GM19397 (cell line): Measurements from ENCODE around the gene SACM1L.

ENCODE experiments used
- ATAC-seq: cut with Tn5 transposase; IDR thresholded peaks from one replicate; pipeline ENCODE4 v1.9.1; 2021; ENCODE audit warnings: mild to moderate bottlenecking, moderate library complexity; ENCODE audit not compliant: unreplicated experiment

SACM1L gene

DNA sequence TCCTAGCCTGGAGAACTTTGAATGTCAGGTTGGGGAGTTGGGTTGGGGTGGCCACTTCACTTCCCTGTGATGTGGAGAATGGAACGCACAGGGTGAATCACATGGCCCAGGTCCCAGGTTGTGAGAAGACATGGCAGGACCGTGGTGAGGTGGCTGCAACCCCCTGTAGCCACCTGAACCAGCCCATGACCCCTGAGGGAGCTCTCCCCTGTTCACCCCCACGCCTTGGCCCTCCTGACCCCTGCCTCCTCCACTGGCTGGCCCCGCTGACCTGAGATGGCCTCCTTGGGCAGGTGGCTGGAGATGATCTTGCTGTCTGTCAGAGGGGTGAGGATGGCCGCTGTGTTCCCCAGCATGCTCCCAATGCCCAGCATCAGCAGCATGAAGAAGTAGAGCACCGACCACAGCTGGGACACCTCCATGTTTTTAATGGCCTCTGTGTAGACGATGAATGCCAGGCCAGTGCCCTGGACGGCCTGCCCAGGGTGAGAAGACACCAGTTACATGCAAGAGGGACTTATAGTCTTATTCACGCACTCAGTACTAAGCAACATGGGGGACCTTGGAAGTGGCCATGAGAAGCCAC lies 76.2 kb downstream of the SACM1L start:
- ATAC-seq: no peak

DNA sequence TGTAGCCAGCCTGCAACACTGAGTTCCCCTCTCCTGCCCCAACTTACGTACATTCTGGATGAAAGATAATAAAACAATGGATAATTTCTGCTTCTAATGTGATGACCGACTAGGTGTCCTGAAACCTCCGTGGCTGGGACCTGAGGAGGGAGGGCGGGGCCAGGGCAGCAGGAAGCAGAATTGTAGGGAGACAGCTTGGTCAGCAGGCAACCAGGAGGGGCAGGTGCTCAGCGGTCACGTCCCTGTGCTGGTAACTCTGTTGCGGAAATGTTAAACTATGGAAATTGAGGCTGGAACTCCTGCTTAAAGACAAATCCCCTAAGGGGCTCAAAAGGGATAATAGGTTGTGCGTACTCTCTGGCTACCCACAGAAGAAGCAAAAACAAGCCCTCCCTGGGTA lies 76.8 kb downstream of the SACM1L start:
- ATAC-seq: no peak

DNA sequence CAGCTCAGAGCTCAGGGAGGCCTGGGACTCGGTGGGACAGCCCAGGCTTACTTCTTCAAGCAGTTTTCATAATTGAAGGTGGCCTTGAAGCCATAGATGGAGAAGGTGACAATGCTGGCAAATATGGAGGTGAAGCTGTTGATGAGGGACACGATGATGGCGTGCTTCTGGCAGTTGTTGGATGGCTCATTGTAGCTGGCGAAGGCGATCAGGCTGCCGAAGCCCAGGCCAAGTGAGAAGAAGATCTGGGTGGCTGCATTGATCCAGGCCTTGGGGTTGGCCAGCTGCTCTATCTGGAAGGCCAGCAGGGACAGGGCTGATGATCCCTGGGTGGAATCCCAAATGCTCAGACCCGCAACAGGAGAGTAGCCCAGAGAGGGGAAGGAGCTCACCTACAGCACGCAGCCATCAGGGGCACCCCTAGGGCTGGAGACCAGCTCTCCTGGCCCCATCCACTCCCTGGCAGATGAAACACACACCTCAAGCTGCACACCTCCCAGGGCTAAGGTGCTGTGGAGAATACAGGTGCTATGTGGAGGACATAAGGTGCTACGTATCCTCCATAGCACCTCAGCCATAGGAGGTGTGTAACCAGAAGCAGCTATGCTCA lies 82.1 kb downstream of the SACM1L start:
- no peak for ATAC-seq

DNA sequence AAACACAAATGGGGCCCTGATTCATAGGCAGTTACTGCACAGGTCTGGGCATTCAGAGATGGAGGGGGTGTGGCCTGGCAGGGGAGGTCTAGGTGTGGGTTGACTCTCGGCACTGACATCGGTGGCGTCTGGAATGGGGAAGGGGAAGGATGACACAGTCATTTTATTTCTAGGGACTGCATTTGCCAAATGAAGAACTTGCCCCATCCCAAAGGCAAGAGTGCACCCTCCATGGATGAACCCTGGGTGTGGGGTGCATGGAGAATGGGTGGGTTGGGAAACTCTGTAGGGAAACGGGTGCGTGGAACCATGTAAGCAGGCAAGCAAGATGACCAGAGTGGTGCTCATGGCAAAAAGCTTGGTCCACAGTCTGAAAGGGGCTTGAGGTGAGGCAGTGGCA lies 82.6 kb downstream of the SACM1L start:
- ATAC-seq: no peak

DNA sequence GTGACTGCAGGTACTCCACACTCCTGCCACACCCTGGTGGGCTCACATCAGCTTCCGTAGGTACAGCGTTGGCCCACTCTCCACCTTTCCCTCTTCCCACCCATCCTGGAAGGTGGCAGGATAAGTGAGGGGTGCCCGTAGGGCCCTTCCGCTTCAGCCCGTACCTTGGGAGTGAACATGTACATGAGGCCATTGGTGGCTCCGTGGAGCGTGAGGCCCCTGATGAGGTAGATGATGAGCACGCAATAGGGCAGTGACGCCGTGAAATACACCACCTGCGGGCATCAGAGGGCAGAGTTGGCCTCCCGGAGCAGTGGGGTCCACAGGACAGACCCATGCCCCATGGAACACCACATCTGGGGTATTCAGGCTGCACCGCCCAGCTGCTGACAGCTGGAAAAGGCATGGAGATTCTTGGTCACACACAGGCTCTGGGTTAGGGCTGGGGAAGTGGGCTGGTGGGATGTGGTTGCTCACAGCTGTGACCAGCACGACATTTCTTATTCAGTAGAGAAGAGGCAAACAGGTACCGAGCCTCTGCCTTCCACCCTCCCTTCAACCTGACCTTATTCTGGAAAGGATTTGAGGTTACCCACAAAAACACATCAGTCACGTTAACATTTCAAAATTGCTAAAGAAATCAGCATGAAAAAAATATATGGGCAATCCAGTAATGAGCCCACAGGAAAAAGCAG lies 83.3 kb downstream of the SACM1L start:
- ATAC-seq: no peak

DNA sequence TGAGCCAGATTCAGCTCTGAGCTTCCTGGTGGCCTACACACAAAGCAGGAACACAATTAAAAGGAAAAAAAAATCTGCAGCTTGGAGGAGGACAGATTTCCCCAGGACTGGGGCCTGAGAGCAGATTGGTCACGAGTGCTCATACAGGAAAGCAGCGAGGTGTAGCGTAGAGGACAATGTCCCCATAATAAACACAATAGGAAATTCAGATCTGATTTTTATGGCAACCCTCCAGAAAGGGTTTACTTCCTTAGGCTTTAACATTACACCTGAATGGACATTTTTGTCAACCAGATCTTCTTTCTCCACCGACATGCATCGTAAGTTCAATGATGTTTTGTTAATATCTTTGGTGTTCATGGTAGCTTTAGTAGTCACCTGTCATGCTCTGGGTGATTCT lies 83.9 kb downstream of the SACM1L start:
- ATAC-seq: no peak

DNA sequence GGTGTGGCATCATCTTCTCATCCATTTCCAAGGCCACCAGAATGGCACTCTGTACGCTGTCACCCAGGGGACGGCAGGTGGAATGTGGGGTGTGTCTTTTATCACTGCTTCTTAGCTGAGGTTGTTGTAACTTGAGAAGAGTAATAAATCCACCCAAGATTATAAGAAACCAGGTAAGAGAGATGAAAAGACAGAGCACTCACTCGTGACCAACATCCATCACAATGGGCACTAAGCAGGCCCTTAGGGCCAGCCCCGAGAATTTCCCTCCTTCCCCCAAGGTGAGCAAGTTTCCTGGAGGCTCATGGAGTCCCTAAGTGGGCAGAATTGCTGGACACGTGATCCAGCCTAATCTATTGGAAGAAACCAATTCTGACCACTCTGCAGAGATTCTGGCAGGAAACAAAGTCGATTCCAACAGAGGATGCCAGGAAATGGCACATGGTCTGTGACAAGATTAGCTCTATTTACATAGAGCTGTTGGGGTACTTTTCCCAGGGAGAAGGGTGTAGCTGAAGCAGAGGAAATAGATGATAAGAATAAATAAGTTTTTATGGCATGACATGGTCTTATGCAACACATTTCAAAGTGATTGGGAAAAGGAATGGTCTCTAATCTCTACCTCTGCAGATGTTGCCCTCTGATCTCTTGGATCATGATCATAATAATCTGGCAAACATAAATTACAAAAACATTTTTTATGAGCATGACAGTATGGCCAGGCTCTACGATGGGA lies 84.7 kb downstream of the SACM1L start:
- ATAC-seq: no peak

DNA sequence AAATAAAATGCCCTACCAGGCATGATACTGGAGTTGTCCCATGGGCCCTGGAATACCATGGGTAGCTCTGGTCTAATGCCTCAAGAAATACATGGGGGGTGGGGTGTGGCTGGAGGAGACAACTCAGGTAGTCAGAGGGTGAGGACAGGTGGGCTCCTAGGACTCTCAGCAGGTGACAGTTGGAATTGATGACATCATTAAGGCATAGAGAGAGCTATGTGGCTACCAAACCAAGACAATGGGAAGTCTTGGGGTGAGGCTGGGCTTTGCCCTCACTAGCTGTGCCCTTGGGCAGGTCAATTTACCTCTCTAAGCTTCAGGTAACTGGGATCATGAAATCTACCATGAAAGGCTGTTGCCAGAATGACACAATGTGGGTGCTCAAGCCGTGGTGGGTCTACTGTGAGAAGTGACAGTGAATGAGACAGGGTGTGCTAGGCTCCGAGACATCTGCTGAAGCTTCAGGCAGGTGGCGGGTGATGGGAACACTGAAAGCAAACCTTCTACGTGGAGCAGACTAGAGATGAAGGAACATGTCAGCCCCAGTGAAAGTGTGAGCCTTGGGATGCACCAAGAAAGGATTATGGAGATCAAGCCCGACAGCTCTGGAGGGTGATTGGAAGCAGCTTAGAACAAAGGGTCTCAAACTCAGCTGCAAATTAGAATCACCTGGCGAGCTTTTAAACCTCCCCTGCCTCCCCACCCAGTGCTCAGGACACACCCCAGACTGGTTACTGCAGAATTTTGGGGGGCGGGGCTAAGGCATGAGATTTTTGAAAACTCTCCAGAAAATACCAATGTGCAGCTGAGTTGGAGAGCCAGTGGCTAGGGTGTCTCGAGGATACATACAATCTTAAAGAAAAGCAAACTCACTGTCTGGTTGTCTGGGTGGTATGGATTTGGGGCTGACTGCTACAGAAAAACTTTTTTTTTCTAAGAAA lies 85.7 kb downstream of the SACM1L start:
- no peak for ATAC-seq

DNA sequence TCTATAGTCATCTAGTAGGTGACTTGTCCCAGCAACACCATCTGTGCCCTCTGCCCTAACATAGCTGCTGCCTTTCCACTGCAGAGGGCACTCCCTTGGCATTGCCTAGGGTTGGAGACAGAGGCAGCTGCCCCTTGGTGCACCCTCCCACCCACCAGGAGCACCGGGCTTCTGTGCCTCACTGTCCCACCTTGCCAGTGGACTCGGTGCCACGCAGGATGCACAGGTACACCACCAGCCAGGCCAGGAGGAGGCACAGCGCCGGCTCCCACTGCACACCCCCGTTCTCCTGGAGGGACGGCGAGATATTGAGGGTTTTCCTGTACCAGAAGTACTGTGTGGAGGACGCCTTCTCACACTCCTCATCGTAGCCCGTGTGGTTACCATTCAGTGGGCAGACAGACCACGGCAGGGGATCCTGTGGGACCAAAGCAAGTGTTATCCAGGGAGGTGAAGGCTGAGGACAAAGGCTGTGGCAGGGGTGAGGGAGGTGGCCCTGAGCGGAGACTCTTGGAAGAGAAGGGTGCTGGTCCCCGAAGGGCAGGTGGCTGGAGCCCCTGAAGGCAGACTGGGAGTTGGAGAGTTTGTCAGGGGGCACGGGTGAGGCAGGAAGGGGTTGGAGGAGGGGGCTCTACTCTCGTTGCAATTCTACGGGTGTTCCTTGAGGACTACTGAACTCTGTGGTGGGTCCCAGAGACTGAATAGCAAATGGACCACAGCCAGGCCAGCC lies 86.5 kb downstream of the SACM1L start:
- no peak for ATAC-seq

DNA sequence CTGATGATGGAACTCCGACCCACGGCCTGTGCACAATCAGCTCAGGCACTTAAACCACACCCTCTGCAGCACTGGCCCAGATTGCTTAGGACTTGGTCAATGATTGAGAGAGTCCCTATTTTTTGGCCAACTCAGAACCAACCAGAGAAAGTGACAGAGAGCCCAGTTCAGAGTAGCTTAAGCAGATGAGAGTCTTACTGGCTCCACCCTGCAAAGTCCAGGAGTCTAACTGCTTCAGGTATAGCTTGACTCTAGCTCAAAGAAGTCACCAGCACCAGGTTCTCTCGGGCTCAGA lies 87.1 kb downstream of the SACM1L start:
- no peak for ATAC-seq

DNA sequence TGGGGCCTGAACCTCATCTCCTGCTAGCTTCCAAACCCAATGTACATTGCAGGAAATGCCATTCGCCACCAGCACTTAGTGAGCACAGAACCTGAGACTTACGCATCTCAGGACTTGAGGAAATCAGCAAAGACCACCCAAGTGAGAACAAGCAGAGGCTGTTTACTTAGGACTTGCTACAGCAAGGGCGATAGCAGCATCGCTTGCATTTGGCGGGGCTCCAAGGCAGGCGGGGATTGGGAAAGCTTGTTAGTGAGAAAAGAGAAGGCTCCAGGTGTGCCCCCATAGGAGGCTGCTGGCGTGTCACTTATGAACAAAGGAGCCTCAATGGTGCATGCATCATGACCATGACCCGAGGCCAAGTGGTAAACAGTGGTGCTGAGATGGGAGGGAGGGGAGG lies 87.4 kb downstream of the SACM1L start:
- ATAC-seq: no peak

DNA sequence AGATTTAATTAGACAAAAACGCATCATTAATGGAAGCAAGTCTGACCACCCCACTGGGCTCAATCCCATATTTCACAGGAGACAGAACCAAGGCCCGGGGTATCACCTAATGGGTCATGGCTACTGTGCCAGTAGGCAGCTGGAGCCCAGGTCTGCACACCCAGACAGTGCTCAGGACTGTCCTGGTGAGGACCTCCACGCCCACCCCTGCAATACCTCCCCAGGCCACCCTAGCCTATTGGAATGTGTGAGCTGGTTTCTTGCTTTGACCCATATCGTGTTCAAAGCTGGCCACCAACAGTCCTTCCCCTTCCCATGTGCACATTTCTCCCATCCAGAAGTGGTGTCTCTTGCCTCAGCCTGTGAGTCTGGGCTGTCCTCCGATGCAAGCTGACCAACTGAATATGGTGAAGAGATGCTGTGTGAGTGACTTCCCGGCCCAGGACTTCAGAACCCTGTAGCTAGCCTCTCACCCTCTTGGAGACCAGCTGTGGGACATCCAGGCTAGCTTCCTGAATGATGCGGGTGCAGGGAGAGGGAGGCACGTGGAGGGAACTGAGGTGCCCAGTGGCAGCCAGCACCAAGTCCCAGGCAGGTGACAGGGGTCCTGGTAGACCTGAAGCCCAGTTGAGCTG lies 88.0 kb downstream of the SACM1L start:
- no peak for ATAC-seq

DNA sequence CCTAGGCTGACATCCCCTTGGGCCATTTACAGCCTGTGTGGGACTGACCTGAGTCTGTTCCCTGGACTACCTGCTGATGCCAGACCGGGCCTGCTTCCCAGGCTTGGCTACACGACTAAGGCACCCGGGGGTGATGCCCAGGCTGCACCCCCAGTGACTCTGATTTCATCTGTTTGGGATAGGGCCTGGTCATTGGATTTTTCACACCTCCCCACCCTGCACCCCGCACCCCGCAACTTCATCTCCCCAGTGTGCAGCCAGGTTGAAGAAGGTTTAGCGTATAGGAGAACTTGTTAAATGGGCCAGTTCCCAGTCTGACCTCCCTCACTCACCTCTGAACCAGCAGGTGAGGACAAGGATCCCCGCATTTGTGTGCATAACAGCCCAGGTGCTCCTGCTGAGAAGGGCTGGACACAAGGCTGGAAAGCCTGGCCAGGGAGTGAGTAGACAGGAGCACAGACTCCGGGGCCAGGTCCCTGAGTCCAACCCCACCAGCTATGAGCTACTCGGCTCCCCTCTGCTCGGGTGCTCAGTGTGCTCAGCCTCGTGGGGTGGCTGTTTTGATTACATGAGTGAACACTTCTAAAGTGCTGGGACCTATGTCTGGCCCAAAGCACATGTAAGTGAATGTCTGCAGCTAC lies 88.7 kb downstream of the SACM1L start:
- no peak for ATAC-seq

DNA sequence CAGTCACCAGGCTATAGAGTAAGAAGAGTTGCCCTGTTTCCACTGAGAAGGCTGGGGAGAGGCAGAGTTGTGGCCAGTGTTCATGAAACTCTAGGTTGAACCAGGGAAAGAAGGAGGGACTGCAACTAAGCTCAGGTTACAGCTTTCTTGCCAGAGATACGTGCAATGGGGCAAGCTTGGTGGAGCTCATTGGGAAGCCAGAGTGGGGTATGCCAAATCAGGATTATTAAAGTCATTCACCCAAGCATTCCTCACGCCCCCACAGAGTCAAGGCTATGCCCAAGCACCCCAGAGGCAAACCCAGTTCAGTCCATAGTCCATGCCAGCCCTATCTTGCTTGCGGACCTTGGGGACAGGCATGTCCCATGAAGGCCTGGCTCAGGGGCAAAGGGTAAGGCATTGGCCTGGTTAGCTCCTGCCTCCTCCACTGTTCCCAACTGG lies 89.6 kb downstream of the SACM1L start:
- ATAC-seq: no peak

DNA sequence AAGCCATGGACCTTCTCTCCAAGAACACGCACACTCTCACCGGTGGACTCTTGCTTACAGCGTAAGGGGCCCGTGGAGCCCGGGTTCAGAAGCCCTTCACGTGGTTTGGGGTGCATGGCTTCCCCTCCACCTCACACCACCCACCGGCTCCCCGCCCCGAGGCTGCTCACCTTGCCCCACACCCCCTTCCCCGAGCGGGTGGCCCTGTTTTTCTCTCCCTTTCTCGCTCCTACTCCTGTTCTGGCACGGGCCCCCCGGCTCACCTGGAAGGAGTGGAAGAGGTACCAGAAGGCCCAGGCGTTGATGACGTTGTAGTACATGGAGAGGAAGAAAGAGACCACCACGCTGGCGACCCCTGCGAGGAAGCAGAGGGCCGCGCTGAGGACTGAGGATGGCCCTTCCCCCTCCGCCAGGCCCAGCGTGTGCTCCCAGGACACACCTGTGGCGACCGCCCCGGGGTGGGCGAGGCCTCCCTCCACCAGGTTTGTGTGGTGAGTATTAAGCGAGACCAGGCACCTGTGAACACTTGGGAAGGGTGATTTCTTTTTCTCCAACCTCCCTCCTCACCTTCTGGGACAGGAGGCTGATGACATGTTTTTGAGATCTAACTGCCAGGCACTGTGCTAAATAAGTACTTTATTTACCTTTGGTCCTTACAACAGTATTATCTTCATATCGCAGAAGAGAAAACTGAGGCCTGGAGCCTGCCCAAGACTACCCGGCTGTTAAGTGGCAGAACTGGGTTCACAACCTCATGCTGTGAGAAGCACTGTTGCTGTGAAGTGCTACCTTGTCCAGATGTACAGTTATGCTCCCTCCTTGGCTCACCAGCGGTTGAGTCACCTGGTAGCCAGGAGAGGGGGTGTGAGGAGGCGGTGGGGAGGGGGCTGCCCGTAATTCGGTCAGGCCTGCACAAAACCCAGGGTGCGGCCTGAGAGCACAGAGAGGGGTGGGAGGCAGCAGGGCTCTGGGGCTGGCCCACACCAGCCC lies 90.8 kb downstream of the SACM1L start:
- no peak for ATAC-seq

DNA sequence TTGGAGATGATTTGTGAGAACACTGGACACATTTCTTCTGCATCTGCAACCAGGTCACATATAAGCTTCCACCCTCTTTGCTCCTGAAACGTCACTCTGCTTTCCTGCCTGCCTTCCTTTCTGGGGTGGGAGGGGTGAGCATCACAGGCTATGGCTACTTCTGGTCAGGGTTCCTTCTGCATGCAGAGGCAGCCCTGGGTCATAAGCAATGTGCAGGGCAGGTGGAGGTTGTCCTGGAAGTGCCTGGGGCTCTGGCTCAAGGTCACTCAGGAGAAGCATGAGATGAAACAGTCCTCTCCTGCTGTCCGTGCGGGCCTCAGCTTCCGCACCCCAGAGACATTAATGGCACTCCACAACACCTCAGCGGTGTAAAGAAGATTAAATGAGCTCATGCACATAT lies 92.1 kb downstream of the SACM1L start:
- ATAC-seq: no peak

DNA sequence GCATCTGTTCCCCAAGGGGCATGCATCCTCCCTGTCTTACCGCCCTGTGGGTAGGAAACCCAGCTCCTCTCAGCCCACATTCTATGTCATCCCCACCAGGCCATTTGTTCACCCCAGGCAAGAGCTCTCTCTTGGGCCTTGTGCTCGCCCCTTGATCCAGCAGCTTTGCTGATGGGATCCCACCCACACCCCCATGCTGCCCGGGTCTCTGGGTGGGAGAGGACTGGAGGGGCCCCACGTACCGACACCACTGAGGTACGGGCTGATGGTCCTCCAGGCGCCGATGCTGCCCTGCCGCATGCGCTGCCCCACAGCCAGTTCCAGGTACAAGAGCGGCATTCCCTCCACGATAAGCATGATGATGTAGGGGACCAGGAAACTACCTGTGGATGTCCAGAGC lies 92.6 kb downstream of the SACM1L start:
- ATAC-seq: no peak

DNA sequence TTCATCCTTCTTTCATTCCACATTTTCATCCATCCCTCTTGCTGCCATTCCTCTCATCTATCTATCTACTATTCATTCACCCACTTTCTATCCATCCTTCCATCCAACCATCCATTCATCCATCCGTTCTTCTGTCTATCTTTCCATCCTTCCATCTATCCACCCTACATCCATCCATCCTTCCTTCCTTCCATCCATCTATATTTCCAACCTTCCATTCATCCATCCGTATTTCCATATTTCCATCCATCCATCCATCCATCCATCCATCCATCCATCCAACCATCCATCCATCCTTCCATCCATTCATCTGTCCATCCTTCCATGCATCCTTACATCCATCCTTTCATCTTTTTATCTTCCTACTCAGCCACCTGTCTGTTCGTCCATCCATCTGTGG lies 93.2 kb downstream of the SACM1L start:
- ATAC-seq: no peak
